IPS DF 4.7 (cell line): Measurements from ENCODE around the gene MCUR1.
"Not testable (repeated sequence)": the region's sequence is repeated elsewhere in the genome, so short reads cannot be mapped to it uniquely, and the experiment has no call there.

Source experiments
- DNase-seq: peaks from one replicate; pipeline ENCODE4 v3.0.0-alpha.2; 2013; ENCODE audit warnings: low spot score; ENCODE audit errors: extremely low read depth

The MCUR1 gene

DNA sequence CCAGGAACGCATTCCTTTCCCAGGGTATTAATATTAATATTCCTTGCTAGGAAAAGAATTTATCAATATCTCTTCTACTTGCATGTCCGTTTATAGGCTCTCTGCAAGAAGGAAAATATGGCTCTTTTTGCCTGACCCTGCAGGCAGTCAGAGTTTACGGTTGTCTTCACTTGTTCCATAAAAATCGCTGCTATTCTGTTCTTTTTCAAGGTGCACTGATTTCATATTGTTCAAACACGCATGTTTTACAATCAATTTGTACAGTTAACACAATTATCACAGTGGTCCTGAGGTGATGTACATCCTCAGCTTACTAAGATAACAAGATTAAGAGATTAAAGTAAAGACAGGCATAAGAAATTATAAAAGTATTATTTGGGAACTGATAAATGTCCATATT is 15.1 kb upstream of the MCUR1 start:
- DNase-seq = not testable (repeated sequence)

DNA sequence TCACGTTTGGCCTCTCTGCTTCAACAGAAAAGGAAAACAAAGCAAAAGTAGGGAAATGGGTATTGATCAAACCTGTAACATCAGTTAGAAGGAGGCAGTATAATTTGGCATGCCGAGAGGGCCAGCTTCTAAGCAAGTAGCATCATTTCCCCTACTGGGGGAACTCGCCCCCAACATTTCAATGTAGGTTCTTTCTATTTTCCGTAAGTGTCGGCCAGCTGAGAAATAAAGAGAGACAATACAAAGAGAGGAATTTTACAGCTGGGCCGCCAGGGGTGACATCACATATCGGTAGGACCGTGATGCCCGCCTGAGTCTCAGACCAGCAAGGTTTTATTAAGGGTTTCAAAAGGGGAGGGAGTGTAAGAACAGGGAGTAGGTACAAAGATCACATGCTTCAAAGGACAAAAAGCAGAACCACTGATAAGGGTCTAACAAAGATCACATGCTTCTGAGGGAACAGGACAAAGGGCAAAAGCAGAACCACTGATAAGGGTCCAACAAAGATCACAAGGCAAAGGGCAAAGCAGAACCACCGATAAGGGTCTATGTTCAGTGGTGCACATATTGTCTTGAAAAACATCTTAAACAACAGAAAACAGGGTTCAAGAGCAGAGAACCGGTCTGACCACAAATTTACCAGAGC is 14.4 kb upstream of the MCUR1 start:
- not testable (repeated sequence) for DNase-seq

DNA sequence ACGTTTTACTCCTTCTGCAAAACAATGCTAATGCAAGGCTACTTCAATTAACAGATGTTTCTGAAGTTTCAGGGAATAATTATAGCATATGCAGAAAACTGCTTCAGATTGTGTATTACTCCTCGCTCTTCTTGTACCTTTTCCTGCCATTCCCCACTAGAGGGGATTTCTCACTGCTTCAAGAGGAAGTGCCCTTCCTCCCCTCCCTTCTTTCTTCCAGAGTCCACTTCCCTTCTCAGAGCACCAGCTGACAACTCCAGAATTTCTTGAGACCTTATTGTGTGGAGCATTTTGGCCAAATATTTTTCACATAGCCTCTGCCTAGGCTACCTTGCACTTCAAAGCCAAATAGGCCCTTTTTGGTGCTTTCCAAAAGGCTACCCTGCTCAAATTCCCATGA is 12.7 kb upstream of the MCUR1 start:
- no peak for DNase-seq

DNA sequence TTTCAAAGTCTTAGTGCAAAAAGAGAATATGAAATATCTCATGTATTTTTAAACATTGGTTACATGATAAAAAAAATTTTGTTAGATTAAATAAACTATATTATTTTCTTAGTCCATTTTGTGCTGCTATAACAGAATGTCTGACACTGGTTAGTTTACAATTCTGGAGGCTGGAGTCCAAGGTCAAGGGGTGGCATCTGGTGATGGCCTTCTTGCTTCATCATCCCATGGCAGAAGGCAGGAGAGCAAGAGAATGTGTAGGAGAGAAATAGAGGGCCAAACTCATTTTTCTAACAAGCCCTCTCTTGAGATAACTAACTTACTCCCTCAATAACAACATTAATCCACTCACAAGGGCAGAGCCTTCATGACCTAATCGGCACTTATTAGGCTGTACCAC is 11.5 kb upstream of the MCUR1 start:
- no peak for DNase-seq

DNA sequence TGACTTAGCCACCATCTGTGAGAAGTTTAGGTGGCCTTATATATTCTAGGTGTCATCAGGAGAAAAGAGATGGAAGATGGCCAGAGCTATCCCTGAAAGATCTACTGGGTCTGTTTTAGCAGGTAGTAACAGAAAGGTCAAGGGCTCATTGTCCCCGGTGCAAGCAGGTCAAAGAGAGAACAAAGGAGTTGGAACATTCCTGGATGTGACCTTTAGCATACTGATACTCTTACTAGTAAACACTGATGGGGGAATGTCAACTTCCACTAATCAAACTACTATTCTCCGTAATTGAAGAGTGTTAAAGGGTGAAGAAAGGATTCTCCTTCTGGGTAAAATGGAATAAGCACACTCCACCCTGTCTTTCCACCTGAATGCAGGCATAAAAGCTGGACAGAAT is 4.0 kb upstream of the MCUR1 start:
- no peak for DNase-seq

DNA sequence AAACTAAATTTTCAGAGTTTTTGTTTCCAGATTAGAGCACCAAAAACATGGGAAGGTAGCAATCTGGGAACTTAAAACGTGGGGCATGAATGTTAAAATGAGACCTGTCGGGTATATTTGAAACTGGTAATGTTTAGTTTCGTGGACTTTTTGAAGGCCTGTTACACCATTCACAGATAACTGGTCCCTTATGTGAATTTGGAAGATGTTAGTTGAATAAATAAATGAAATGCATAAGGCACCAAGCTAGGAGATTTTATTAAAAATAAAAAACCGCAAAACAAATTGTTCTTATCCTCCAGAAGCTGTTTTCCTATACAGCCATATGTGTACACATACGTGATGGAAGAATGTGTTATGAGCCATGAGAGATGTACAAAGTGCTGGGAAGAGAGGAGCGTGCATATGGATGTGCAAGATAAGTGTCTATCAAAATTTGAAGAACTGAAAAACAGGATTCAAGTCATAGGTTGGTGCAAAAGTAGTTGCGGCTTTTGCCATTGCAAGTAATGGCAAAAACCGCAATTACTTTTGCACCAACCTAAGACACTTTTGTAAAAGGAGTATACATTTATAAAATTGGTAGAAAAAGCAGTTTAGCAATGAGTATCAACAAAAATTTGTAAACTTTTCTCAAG is 700 bp upstream of the MCUR1 start:
- DNase-seq = no peak

DNA sequence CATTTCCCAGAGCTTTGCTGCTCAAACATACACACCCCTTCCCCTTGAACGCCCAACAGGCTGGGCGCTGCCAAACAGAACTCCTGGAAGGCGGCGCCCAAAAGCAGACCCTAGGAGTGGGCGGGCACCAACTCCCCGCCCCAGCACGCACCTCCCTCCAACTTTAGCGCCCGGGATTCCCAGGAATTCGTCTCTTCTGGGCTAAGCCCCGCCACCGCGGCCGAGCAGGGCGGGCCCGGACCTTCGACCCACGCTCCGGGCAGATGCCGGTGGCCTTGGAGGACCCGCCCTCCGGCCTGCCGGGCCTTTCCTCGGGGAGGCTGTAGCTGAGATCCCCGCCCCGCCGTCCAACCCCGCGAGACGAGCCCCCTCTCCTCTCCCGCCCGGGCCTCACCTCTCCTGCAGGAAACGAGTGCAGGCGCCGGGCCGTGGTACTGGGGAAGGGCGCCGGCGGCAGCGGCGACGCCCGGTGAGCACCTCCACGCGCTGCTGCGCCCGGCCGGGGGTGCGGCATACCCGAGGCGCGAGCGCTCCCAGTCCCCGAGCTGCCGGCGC is 659 bp downstream of the MCUR1 start:
- DNase-seq = peak; percentile 25

DNA sequence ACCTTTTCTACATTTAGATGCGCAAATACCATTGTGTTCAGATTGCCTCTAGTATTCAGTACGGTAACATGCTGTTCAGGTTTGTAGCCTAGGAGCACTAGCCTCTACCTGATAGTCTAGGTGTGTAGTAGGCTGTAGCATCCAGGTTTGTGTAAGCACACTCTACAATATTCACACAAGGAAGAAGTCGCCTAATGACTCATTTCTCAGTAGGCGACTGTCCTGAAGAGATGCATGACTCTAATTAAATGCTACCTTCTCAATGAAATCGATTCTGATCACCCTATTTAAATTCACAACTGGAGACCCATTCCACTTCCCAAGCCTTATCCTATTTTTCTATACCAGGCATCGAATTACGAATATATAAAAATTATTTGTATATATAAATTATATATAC is 1.3 kb downstream of the MCUR1 start:
- no peak for DNase-seq

DNA sequence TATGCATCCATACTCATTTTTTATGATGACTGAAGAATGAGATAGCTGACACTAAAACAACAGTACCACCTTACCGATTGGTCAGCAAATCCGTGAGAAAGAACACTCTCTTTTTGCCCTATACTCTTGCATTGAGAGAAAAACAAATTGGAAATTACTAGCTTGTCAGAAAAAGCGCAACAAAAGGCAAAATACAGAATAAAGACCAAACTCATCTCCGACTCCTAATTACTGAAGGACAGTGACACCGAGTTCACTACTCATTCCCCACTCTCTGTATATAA is 2.1 kb downstream of the MCUR1 start:
- DNase-seq = no peak

DNA sequence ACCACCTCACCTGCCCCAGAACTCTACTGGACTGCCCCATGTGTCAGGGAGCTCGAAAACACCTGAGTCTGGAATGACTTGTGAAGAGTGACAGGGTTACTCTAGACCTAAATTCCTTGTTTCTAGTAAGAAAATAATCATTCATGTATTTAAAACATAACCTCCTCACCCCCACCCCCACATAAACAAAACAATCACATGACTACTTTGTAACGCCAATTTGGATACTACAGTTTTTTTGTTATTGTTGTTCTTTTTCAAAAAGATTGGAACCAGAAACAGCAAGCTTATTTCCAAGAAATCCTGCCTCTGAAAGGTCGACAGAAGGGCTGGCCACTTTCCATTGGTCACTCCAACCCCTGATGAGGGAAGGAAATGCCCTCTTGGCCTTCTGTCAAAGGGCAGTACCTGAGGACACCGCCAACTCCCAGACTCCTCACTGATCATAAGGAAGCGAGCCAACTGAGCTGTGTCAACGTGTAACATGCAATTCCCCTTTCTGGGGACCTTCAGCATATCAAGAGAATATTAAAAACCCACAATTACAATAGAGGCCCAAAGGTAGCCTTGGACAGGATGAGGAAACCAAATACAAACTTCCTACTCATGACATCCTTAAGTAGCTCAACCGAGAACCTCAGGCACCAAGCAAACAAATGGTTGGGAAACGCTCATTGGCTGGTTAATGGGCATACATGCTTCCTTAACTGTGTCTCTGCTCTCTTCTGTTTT is 2.6 kb downstream of the MCUR1 start:
- DNase-seq = no peak

DNA sequence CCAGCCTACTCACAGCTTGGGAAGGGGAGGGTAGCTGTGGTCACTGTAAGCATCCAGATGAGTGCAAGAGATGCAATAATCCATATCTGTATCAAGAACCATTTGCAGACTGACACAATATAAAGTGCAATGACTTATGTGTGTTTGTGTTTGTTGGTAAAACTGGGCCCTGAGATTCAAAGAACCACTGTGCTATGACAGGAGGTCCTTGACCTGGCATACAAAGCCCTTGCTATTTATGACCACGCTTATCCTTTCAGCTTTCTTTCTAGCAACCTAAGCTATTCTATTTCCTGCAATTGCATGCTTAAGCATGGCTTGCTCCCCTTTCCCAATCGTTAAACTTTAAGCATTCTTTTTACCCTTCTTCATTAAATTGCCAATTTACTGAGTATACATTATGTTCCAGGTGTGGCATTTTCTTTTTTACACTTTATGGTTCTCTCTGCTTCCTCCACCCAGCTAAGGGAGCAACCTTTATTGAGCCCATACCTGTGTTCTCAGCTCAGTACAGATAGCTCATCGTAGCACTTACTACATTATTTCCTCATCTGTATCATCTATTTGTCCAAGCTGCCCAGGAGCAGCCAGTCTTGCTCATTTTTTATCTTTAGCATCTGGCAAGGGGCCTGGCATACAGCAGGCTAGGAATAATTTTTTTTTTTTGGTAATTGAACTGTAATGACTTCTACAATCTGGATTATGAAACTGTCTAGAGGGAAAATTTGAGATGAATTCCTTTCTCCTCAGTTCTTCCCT is 3.5 kb downstream of the MCUR1 start:
- DNase-seq = no peak

DNA sequence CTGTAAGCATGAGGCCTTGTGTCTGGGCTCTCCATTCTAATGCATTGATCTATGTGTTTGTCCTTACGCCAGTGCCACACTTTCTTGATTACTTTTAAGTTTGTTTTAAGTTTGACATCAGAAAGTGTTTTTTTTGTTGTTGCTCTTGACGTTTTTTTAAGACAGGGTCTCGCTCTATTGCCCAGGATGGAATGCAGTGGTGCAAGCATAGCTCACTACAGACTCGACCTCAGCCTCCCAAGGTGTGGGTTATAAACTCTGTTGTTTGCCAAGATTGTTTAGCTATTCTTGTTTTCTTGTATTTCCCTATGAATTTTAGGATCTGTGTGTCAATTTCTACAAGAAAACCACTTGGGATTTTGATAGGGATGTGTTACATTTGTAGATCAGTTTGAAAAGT is 5.6 kb downstream of the MCUR1 start:
- DNase-seq = no peak

DNA sequence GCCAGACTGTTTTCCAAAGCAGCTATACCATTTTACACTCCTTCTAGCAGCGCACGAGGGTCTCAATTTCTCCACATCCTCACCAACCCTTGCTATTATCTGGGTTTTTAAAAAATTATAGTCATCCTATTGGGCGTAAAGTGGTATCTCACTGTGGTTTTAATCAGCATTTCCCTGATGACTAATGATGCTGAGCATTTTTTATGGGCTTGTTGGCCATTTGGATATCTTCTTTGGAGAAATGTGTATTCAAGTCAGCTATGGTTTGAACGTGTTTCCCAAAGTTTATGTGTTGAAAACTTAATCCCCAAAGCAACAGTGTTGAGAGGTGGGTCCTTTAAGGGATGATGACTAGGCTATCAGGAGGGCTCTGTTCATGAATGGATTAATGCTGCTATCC is 6.7 kb downstream of the MCUR1 start:
- DNase-seq = no peak

DNA sequence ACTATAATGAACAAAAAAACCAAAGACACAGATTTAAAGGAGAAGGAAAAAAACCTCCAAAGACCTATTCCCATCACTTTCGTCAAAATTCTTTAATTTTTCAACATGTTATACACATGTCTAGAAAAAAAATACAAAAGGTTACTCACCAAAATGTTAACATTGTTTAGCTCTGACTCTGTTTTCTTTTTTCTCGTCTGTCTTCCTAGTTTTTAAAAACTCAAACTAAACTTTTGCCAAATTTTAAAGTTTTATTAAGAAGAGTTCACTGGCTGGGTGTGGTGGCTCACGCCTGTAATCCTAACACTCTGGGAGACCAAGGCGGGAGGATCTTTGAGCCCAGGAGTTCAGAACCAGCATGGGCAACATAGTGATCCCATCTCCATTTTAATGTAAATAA is 10.8 kb downstream of the MCUR1 start:
- DNase-seq = no peak

DNA sequence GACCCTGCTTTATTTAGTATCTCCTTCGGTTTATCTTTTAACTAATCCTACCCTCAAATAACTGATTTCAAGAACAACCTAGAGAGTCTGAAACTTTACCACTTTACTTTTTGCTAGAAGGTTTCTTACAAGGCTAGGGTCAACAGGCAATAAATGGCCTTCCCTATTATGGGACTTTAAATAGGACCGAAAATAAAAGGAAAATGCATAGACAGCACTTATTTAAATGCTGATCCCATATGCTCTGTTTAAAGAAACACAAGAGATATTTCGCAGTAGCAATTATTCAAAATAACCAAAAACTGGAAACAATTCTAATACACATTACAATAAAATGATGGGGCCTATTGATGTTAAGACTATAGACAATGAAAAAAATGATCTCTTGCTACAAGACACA is 13.7 kb downstream of the MCUR1 start:
- DNase-seq = no peak

DNA sequence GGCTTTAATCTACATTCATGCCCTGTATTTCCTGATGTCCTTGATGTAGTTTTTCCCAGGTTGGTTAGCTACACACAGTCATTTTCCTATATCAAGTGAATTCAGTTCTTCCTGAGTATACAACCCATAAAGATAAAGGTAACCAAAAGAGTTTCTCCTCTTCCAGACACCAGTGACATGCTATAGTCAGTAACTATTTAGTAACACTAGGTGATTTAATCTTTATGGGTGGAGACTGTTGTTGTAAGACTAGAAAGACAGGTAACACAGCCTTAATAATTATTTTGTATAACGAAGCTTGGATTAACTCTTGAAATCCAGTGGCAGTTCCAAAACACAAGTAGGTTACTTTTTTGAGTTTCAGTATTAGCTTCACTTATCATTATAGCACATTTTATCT is 17.6 kb downstream of the MCUR1 start:
- no peak for DNase-seq

DNA sequence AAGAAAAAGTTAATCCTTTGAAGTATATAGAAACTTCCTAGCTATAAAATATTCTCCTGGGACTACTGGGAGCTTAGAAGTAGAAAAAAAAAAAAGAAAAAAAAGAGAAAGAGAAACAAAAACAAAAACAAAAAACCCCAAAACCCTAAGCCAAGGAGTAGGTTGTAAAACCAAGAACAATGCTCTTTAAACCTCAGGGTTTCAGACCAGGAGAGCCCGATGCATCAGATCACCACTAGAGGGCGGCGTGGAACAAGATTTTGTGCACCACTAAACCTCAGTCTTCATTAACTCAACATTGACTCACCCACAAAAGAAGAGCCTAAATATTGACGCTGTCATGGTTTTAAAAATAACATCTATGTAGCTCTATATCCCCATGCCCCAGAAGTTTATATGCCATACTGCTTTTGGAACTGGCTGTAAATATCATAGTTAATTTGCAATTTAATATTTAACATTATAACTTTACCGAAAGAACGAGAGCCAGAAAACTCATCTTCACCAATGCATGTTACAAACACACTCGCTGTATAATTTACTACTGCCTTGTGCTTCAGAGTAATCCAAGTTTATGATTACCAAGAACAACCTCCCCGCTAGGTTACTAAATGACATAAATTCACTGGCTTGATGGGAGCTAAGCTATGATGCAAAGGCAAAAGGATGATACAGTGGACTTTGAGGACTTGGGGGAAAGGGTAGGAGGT is 19.2 kb downstream of the MCUR1 start:
- DNase-seq = peak; percentile 49

DNA sequence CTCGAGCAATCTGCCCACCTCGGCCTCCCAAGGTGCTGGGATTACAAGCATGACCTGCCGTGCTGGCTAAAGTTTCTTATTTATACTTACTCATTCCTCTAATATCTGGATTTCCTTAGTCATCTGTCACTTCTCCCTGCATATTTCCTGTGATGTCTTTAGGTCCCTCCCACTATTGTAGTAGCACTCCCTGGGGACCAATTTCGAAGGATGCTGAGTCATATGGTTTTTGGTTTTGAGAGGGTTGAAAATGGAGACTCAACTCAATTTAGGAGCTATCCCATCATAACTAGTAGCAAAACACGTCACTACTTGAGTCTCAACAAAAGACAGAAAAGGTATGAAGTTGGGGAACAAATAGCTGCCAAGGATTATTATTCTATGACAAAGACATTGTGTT is 20.2 kb downstream of the MCUR1 start:
- DNase-seq = no peak

DNA sequence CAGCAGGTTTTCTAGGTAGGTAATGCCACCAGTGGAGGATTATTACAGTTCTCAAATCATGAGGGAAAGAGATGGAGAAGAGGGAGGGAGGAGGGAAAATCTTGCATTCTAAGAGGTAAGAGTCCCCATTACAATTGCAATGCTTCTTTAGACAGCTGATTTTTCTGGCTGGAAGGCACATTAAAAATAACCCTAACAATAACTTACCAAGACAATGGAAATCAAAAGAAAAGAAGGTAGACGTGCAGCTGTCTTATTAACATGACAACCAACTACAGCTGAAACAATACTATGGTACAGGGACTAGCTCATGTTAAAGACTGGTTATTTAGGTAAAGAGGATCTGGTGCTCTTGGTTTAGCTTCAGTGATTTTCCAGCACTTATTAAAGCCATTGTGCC is 24.6 kb downstream of the MCUR1 start:
- no peak for DNase-seq

DNA sequence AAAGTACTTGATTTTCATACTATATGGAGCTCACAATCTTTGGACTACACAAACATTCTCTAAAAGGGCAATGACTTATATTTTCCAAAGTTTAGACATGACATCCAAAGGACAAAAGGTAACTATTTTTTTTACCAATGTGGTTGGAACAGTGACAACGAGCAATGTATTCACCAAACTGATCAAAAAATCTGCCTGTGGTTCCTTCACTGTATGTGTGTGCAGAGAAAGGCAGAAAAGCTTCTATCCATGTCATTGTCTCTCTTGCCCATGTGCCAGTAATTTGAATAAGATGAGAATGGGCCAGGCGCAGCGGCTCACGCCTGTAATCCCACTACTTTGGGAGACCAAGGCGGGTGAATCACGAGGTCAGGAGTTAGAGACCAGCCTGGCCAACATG is 25.5 kb downstream of the MCUR1 start:
- no peak for DNase-seq

DNA sequence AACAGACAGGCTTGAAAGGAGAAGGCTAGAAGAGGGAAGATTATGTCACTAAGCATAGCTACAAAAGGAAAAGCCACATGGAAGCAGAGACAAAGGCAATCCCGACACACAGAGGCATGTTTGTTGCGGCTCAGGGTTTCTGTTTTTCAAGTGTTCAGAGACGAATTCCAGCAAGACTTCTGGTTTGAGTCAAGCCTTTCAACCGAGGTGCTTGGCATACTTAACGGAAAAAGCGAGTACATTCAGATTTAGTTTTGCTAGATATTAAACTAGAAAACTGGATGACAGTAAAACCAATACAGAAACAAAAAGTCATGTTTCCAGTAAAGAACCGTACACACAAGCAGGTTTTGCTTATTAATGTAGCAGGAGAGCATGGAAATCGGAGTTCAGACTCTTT is 27.2 kb downstream of the MCUR1 start:
- DNase-seq = no peak
